Suprapubic skin (tissue), 4 donors: Measurements from ENCODE around the gene C3. TPM values are rescaled to one million over a fixed set of nuclear protein-coding genes. Genes with fewer than 3 reads are reported as not detected.
"Not testable (repeated sequence)": the region's sequence is repeated elsewhere in the genome, so short reads cannot be mapped to it uniquely, and the experiment has no call there.

ENCODE experiments used
- DNase-seq, 2 donors: peaks; one replicate each; pipeline ENCODE4 v3.0.0-alpha.2; 2019; ENCODE audit warnings: low spot score in 2 of 2
- H3K27ac ChIP-seq: fragments of 200-600 bp; sonication (generic); one replicate; pipeline ENCODE4 v1.5.1; 2019
- H3K27me3 ChIP-seq: fragments of 200-600 bp; sonication (generic); one replicate; pipeline ENCODE4 v1.5.1; 2019
- H3K36me3 ChIP-seq: fragments of 200-600 bp; sonication (generic); one replicate; pipeline ENCODE4 v1.5.1; 2019
- H3K4me1 ChIP-seq: fragments of 200-600 bp; sonication (generic); one replicate; pipeline ENCODE4 v1.5.1; 2019
- H3K4me3 ChIP-seq: fragments of 200-600 bp; sonication (generic); one replicate; pipeline ENCODE4 v1.5.1; 2019; ENCODE audit warnings: mild to moderate bottlenecking
- H3K9me3 ChIP-seq: fragments of 200-600 bp; sonication (generic); one replicate; pipeline ENCODE4 v1.5.1; 2019
- EP300 ChIP-seq: sonication (generic); formaldehyde crosslinking; IDR thresholded peaks from one replicate; pipeline ENCODE4 v1.6.1; 2017; ENCODE audit warnings: antibody characterized with exemption
- POLR2A ChIP-seq, 2 donors: fragments of 450-650 bp; IDR thresholded peaks; one replicate each; pipeline ENCODE4 v1.6.1; 2017; ENCODE audit warnings: antibody characterized with exemption in 2 of 2, mild to moderate bottlenecking in 2 of 2, moderate library complexity in 2 of 2
- POLR2AphosphoS5 ChIP-seq, 3 donors: sonication (generic); formaldehyde crosslinking; IDR thresholded peaks; one replicate each; pipeline ENCODE4 v1.6.1; 2017; ENCODE audit warnings: antibody characterized with exemption in 3 of 3
- WGBS: methylation state at CpG from one replicate; pipeline ENCODE4 v1.1.5; 2018; 5-methylcytosine and 5-hydroxymethylcytosine counted together
- total RNA-seq, 4 donors: library from RNA; depleted of rRNA; stranded (reverse); fragments of >200 nt; gene quantifications; one replicate each; pipeline ENCODE4 v1.1.0, GENCODE V29; 2016
- TF ChIP-seq, protein P1 (sequence below), 2 donors: fragments of 200-600 bp in 1 of 2; fragments of 450-650 bp in 1 of 2; sonication (generic) in 1 of 2; IDR thresholded peaks; one replicate each; pipeline ENCODE4 v1.5.1; 2016 to 2019; ENCODE audit warnings: antibody characterized with exemption in 2 of 2, mild to moderate bottlenecking in 1 of 2, moderate library complexity in 1 of 2

Gene C3
- total RNA-seq, 4 donors from 2014 or later, result 55.3 to 109 (median 86.8) TPM

DNA sequence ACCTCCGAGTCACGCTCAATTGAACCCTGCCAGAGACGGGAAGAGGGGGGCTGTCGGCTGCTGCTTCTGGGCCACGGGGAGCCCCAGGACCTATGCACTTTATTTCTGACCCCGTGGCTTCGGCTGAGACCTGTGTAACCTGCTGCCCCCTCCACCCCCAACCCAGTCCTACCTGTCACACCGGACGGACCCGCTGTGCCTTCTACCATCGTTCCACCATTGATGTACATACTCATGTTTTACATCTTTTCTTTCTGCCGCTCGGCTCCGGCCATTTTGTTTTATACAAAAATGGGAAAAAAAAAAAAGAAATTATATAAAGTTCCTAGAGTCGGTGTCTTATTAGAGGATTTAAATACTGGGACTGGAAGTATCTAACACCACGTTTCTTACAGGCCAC lies 30.7 kb upstream of the C3 start:
- no peak for DNase-seq
- 86% methylated on average over 16 of the region's 16 CpGs for WGBS
- Histone ChIP-seq H3K9me3 (no peaks in the 10 kb centered on the region), H3K36me3 (peaks cover 71% of the 10 kb centered on the region), H3K27me3 (no peaks in the 10 kb centered on the region), H3K4me3 (no peak overlapping the region), H3K4me1 (peaks cover 26% of the 10 kb centered on the region), H3K27ac (no peak overlapping the region)
- TF ChIP-seq, protein P1, sequence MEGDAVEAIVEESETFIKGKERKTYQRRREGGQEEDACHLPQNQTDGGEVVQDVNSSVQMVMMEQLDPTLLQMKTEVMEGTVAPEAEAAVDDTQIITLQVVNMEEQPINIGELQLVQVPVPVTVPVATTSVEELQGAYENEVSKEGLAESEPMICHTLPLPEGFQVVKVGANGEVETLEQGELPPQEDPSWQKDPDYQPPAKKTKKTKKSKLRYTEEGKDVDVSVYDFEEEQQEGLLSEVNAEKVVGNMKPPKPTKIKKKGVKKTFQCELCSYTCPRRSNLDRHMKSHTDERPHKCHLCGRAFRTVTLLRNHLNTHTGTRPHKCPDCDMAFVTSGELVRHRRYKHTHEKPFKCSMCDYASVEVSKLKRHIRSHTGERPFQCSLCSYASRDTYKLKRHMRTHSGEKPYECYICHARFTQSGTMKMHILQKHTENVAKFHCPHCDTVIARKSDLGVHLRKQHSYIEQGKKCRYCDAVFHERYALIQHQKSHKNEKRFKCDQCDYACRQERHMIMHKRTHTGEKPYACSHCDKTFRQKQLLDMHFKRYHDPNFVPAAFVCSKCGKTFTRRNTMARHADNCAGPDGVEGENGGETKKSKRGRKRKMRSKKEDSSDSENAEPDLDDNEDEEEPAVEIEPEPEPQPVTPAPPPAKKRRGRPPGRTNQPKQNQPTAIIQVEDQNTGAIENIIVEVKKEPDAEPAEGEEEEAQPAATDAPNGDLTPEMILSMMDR (IDR thresholded peaks at IDR 0.05), result no peak
- TF ChIP-seq POLR2A (IDR thresholded peaks at IDR 0.05), result no peak
- no peak for TF ChIP-seq EP300
- TF ChIP-seq POLR2AphosphoS5 (IDR thresholded peaks at IDR 0.05), result no peak

DNA sequence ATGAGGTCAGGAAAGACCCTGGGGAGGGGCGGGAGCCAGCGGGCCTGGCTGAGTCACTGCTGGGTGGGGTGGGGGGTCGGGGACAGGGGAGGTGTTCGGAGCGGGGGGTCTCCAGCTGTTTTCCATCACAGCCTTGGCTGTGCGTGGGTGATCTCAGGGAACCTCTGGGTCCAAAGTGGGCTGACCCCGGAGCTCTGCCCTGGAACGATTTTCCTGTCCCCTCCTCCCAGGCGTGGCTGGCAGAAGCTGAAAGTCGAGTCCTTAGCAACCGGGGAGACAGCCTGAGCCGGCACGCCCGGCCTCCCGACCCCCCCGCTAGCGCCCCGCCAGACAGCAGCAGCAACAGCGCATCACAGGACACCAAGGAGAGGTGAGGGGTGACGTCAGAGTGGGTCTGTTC lies 29.6 kb upstream of the C3 start:
- H3K27ac ChIP-seq, result peak overlapping the region; percentile 15
- no peaks in the 10 kb centered on the region for H3K9me3 ChIP-seq
- H3K27me3 ChIP-seq, result no peaks in the 10 kb centered on the region
- H3K4me3 ChIP-seq, result no peak overlapping the region
- H3K36me3 ChIP-seq, result peaks cover 76% of the 10 kb centered on the region
- 80% methylated on average over 2 of the region's 20 CpGs for WGBS
- TF ChIP-seq EP300 (no peak), POLR2A (IDR thresholded peaks at IDR 0.05) (no peak), POLR2AphosphoS5 (IDR thresholded peaks at IDR 0.05) (no peak)
- TF ChIP-seq, protein P1 (IDR thresholded peaks at IDR 0.05), result no peak
- peak in 1 of 2 donors; percentile 71 for DNase-seq
- peaks cover 34% of the 10 kb centered on the region for H3K4me1 ChIP-seq

DNA sequence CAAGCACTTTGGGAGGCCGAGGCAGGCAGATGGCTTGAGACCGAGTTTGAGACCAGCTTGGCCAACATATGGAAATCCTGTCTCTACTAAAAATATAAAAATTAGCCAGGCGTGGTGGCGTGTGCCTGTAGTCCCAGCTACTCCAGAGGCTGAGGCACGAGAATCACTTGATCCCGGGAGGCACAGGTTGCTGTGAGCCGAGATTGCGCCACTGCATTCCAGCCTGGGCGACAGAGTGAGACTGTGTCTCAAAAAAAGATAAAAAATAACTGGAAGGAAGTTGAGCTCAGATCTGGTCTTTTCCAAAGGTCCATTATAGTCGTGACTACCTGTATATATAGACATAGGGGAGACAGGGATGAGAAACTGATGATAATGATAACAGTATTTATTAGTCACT lies 28.1 kb upstream of the C3 start:
- H3K27me3 ChIP-seq, DNase-seq, H3K27ac ChIP-seq, H3K9me3 ChIP-seq, H3K4me3 ChIP-seq: not testable (repeated sequence)
- WGBS, result 85% methylated on average over 10 of the region's 10 CpGs
- peaks cover 45% of the 10 kb centered on the region for H3K4me1 ChIP-seq
- H3K36me3 ChIP-seq, result peaks cover 75% of the 10 kb centered on the region

DNA sequence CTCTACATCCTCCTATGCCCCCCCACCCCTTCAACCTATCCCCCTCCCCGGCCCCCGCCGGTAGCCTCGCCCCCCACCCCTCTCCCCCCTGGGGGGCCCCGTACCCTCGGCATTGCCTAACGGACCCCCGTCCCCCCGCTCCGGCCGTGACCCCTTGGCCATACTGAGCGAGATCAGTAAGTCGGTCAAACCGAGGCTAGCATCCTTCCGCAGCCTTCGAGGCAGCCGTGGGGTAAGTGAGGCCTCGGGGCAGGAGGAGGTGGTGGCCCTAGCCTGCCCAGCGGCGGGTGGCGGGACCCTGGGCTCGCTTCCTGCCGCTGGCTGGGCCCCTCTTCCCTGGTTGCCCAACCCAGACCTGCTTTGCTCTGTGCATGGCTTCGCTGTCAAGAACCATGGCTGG lies 25.5 kb upstream of the C3 start:
- Histone ChIP-seq H3K36me3 (peaks cover 61% of the 10 kb centered on the region), H3K4me3 (no peak overlapping the region), H3K9me3 (no peaks in the 10 kb centered on the region), H3K4me1 (peaks cover 46% of the 10 kb centered on the region), H3K27me3 (no peaks in the 10 kb centered on the region), H3K27ac (no peak overlapping the region)
- TF ChIP-seq, protein P1 (IDR thresholded peaks at IDR 0.05), result no peak
- no peak for TF ChIP-seq EP300
- no peak for TF ChIP-seq POLR2A (IDR thresholded peaks at IDR 0.05)
- TF ChIP-seq POLR2AphosphoS5 (IDR thresholded peaks at IDR 0.05), result no peak
- 91% methylated on average over 18 of the region's 24 CpGs for WGBS
- DNase-seq, result no peak

DNA sequence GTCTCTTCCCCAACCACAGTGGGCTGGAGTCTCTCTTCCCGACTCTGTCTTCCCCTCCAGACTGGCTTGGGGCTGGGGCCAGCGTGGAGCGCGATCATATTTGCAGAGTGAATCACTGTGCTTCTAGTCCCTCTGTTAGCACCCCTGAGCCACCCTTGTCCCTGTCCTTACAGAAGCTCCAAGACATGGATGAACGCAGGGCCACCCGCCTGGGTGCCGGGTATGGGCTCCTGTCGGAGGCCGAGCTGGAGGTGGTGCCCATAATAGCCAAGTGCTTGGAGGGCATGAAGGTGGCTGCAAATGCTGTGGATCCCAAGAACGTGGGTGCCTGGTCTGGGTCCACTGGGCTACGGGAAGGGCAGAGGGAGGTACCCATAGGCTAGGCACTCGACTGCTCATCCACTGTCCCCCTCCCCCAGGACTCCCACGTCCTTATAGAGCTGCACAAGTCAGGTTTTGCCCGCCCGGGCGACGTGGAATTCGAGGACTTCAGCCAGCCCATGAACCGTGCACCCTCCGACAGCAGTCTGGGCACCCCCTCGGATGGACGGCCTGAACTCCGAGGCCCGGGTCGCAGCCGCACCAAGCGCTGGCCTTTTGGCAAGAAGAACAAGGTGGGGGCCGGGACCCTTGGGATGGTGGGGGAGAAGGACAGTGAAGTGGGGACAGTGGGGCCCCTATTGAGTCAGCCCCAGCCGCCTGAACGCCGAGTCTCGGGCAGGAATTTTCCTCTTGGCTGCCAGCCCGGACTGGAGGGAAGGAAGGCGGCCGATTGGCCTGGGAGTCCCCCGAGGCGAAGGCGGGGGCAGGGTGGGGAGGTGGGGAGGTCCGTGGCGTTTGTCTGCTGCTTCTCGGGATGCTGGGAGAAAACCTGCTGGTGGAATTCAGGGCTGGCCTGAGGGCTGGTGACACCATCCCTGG lies 24.2 kb upstream of the C3 start:
- Histone ChIP-seq H3K4me3 (peak overlapping the region; percentile 21), H3K27ac (peak overlapping the region; percentile 84), H3K9me3 (no peaks in the 10 kb centered on the region), H3K4me1 (peaks cover 48% of the 10 kb centered on the region), H3K36me3 (peaks cover 48% of the 10 kb centered on the region), H3K27me3 (no peaks in the 10 kb centered on the region)
- DNase-seq, result peak; percentile 88 to 95
- TF ChIP-seq POLR2AphosphoS5 (IDR thresholded peaks at IDR 0.05), result peak in 1 of 3 donors; percentile 12
- TF ChIP-seq, protein P1 (IDR thresholded peaks at IDR 0.05), result no peak
- WGBS, result 32% methylated on average over 37 of the region's 41 CpGs
